GM23338 (cell line): ENCODE results near the gene SPHKAP. TPM values are rescaled to one million over a fixed set of nuclear protein-coding genes. Genes with fewer than 3 reads are reported as not detected.

Experiments
- ATAC-seq: fragments of 200-7000 bp; cut with Tn5 transposase; 3 replicates; pipeline ENCODE4 v1.9.1; 2020
- DNase-seq: peaks from one replicate; pipeline ENCODE4 v3.0.0-alpha.2; 2015; ENCODE audit warnings: low spot score
- H2AFZ ChIP-seq: fragments of 200-600 bp; sonication (generic); 2 replicates; pipeline ENCODE4 v1.8.0; 2016; ENCODE audit warnings: antibody characterized with exemption, mild to moderate bottlenecking, moderate library complexity
- H3F3A ChIP-seq: fragments of 200-600 bp; sonication (generic); replicated peaks from 2 replicates; pipeline ENCODE4 v1.8.0; 2017; ENCODE audit warnings: antibody characterized with exemption, mixed run types, low read depth
- H3K27ac ChIP-seq: fragments of 200-600 bp; sonication (generic); 2 replicates; pipeline ENCODE4 v1.6.1; 2016; ENCODE audit warnings: low read depth
- H3K27me3 ChIP-seq: fragments of 200-600 bp; sonication (generic); 2 replicates; pipeline ENCODE4 v1.8.0; 2016; ENCODE audit warnings: mild to moderate bottlenecking, mixed run types, moderate library complexity; ENCODE audit not compliant: insufficient read depth
- H3K36me3 ChIP-seq: fragments of 200-600 bp; sonication (generic); 2 replicates; pipeline ENCODE4 v1.8.0; 2016; ENCODE audit warnings: mild to moderate bottlenecking; ENCODE audit not compliant: insufficient read depth
- H3K4me1 ChIP-seq: fragments of 200-600 bp; sonication (generic); 2 replicates; pipeline ENCODE4 v1.8.0; 2016; ENCODE audit warnings: mild to moderate bottlenecking, moderate library complexity; ENCODE audit not compliant: insufficient read depth
- H3K4me2 ChIP-seq: fragments of 200-600 bp; sonication (generic); 2 replicates; pipeline ENCODE4 v1.7.1; 2017; ENCODE audit warnings: mixed run types
- H3K4me3 ChIP-seq: fragments of 200-600 bp; sonication (generic); 2 replicates; pipeline ENCODE4 v1.6.1; 2016; ENCODE audit warnings: mixed run types
- H3K79me2 ChIP-seq: fragments of 200-600 bp; sonication (generic); replicated peaks from 2 replicates; pipeline ENCODE4 v1.8.0; 2017; ENCODE audit warnings: mild to moderate bottlenecking; ENCODE audit not compliant: insufficient read depth
- H3K9me2 ChIP-seq: fragments of 200-600 bp; sonication (generic); 2 replicates; pipeline ENCODE4 v1.8.0; 2017; ENCODE audit not compliant: insufficient read depth
- H4K20me1 ChIP-seq: fragments of 200-600 bp; sonication (generic); replicated peaks from 2 replicates; pipeline ENCODE4 v1.8.0; 2017; ENCODE audit warnings: mild to moderate bottlenecking; ENCODE audit not compliant: insufficient read depth
- H3K27ac Mint-ChIP-seq: 2 replicates; pipeline ENCODE4 v1.8.0; 2020; ENCODE audit warnings: inconsistent platforms, mild to moderate bottlenecking, moderate library complexity, mixed read lengths
- H3K27me3 Mint-ChIP-seq: 3 replicates; pipeline ENCODE4 v1.8.0; 2022; ENCODE audit warnings: low read depth, mild to moderate bottlenecking, moderate library complexity, mixed read lengths, inconsistent platforms; ENCODE audit not compliant: insufficient read depth, poor library complexity
- H3K36me3 Mint-ChIP-seq: 3 replicates; pipeline ENCODE4 v1.8.0; 2021; ENCODE audit warnings: low read depth, mild to moderate bottlenecking, inconsistent platforms, moderate library complexity, mixed read lengths
- H3K4me1 Mint-ChIP-seq: 3 replicates; pipeline ENCODE4 v1.8.0; 2020; ENCODE audit warnings: mild to moderate bottlenecking, inconsistent platforms, mixed read lengths
- H3K4me3 Mint-ChIP-seq: 3 replicates; pipeline ENCODE4 v1.8.0; 2021; ENCODE audit warnings: moderate library complexity, mild to moderate bottlenecking, inconsistent platforms, mixed read lengths
- H3K9me3 Mint-ChIP-seq: 3 replicates; pipeline ENCODE4 v1.8.0; 2020; ENCODE audit warnings: moderate library complexity, mild to moderate bottlenecking, inconsistent platforms, mixed read lengths
- CTCF ChIP-seq, 2 experiments: fragments of 200-600 bp in 1 of 2; sonication (generic) in 1 of 2; conservative IDR thresholded peaks; 2 replicates each; pipeline versions ENCODE4 v1.5.1 to v1.6.1; 2016 to 2017; ENCODE audit warnings: antibody characterized with exemption in 2 of 2, low read depth in 2 of 2, mild to moderate bottlenecking in 2 of 2, moderate library complexity in 1 of 2
- JUNB ChIP-seq: IDR thresholded peaks from one replicate; pipeline ENCODE4 v1.6.1; 2016; ENCODE audit warnings: antibody characterized with exemption; ENCODE audit not compliant: unreplicated experiment
- NANOG ChIP-seq: IDR thresholded peaks from 2 replicates; pipeline ENCODE4 v1.6.1; 2016; ENCODE audit warnings: antibody characterized with exemption, borderline replicate concordance
- STAT1 ChIP-seq: IDR thresholded peaks from one replicate; pipeline ENCODE4 v1.6.1; 2016; ENCODE audit warnings: antibody characterized with exemption; ENCODE audit not compliant: unreplicated experiment
- ZNF114 ChIP-seq: fragments of 250-450 bp; sonication (Bioruptor Pico); IDR thresholded peaks from 2 replicates; pipeline ENCODE4 v1.5.0; 2020; ENCODE audit warnings: mild to moderate bottlenecking, moderate library complexity
- ZNF331 ChIP-seq: fragments of 250-450 bp; sonication (Bioruptor Pico); IDR thresholded peaks from 2 replicates; pipeline ENCODE4 v1.5.0; 2020; ENCODE audit warnings: low read depth, mild to moderate bottlenecking, moderate library complexity
- ZNF462 ChIP-seq: fragments of 250-450 bp; sonication (Bioruptor Pico); IDR thresholded peaks from 2 replicates; pipeline ENCODE4 v1.5.0; 2020; ENCODE audit warnings: mild to moderate bottlenecking, moderate library complexity
- polyA plus RNA-seq: library from polyadenylated mRNA; unstranded; fragments of >200 nt; fragmentation: Nextera tagmentation; extraction: Ambion mirVana; gene quantifications from 2 replicates; pipeline ENCODE4 v1.2.1, GENCODE V29; 2016
- total RNA-seq: library from RNA; depleted of rRNA; stranded (reverse); fragments of >200 nt; shearing (Covaris generic); gene quantifications from 2 replicates; pipeline ENCODE4 v1.2.3, GENCODE V29; 2014
- TF ChIP-seq, protein P1 (sequence below): IDR thresholded peaks from 2 replicates; pipeline ENCODE4 v1.6.1; 2016; ENCODE audit warnings: antibody characterized with exemption
- TF ChIP-seq, protein P2 (sequence below): IDR thresholded peaks from one replicate; pipeline ENCODE4 v1.6.1; 2018; ENCODE audit warnings: antibody characterized with exemption; ENCODE audit not compliant: unreplicated experiment

SPHKAP gene
- total and polyA plus RNA-seq, 2 experiments from 2014 or later = 0.10 TPM; not detected in 1

- Histone ChIP-seq H3K27ac (no peak overlapping the region), H3F3A (no peaks in the 10 kb centered on the region), H3K4me2 (no peak overlapping the region), H3K36me3 (no peaks in the 10 kb centered on the region), H3K4me1 (peaks cover 3% of the 10 kb centered on the region; the same call in 1 of the 2 replicates), H3K4me3 (no peak overlapping the region), H2AFZ (no peak overlapping the region), H4K20me1 (no peaks in the 10 kb centered on the region), H3K79me2 (no peaks in the 10 kb centered on the region), H3K27me3 (no peaks in the 10 kb centered on the region), H3K9me2 (peaks cover 2% of the 10 kb centered on the region; the same call in 1 of the 2 replicates)
- no peak for ATAC-seq
- TF ChIP-seq ZNF114 (CRISPR knock-in tag) = no peak
- TF ChIP-seq NANOG = no peak
- peaks cover 17% of the 10 kb centered on the region for H3K4me1 Mint-ChIP-seq
- no peak for DNase-seq
- H3K4me3 Mint-ChIP-seq = no peak overlapping the region
- H3K27me3 Mint-ChIP-seq = peaks cover 5% of the 10 kb centered on the region
- H3K36me3 Mint-ChIP-seq = no peaks in the 10 kb centered on the region; the same call in 2 of the 3 replicates
- peaks cover 8% of the 10 kb centered on the region; the same call in 2 of the 3 replicates for H3K9me3 Mint-ChIP-seq
- H3K27ac Mint-ChIP-seq = no peak overlapping the region
Measured at GRCh38 chr2:228018311-228018710, 163.2 kb downstream of the SPHKAP start.

DNA sequence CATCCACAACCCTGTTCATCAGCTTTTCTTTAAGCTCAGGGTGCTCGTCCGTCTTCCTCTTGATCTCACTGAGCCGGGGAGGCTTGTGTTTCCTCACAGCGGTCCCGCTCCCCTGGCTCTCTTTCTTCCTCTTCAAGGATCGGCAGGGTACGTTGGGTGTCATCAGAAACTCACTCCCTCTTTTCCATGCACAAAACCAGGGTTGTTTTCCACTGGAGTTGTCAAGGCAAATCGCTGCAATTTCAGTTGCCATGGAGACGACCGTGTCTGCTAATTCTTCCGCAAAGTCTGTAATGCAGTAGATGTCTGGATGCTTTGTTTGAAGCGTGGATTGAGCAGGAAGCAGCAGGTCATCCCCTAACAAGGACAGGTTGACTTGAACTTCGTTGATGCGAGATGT, 163.7 kb downstream of the SPHKAP start:
- Histone ChIP-seq H3K79me2 (no peaks in the 10 kb centered on the region), H3K4me3 (no peak overlapping the region), H3K27ac (no peak overlapping the region), H2AFZ (no peak overlapping the region), H3K4me1 (peaks cover 3% of the 10 kb centered on the region; the same call in 1 of the 2 replicates), H3F3A (no peaks in the 10 kb centered on the region), H3K27me3 (no peaks in the 10 kb centered on the region), H3K36me3 (no peaks in the 10 kb centered on the region), H3K9me2 (peaks cover 2% of the 10 kb centered on the region; the same call in 1 of the 2 replicates), H3K4me2 (no peak overlapping the region), H4K20me1 (no peaks in the 10 kb centered on the region)
- Mint-ChIP-seq H3K27me3 (peaks cover 5% of the 10 kb centered on the region), H3K4me3 (no peak overlapping the region), H3K4me1 (peaks cover 17% of the 10 kb centered on the region), H3K36me3 (no peaks in the 10 kb centered on the region; the same call in 2 of the 3 replicates), H3K9me3 (peaks cover 8% of the 10 kb centered on the region; the same call in 2 of the 3 replicates), H3K27ac (no peak overlapping the region)
- DNase-seq (no peak), ATAC-seq (no peak)
- TF ChIP-seq NANOG (no peak), STAT1 (no peak), CTCF (conservative IDR thresholded peaks at IDR 0.05; ENCODE audit: low read depth in 2 of 2) (no peak), JUNB (no peak), ZNF462 (CRISPR knock-in tag) (no peak), ZNF331 (CRISPR knock-in tag) (no peak), ZNF114 (CRISPR knock-in tag) (no peak)
- TF ChIP-seq, protein P1, sequence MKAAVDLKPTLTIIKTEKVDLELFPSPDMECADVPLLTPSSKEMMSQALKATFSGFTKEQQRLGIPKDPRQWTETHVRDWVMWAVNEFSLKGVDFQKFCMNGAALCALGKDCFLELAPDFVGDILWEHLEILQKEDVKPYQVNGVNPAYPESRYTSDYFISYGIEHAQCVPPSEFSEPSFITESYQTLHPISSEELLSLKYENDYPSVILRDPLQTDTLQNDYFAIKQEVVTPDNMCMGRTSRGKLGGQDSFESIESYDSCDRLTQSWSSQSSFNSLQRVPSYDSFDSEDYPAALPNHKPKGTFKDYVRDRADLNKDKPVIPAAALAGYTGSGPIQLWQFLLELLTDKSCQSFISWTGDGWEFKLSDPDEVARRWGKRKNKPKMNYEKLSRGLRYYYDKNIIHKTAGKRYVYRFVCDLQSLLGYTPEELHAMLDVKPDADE = no peak
- TF ChIP-seq, protein P2, sequence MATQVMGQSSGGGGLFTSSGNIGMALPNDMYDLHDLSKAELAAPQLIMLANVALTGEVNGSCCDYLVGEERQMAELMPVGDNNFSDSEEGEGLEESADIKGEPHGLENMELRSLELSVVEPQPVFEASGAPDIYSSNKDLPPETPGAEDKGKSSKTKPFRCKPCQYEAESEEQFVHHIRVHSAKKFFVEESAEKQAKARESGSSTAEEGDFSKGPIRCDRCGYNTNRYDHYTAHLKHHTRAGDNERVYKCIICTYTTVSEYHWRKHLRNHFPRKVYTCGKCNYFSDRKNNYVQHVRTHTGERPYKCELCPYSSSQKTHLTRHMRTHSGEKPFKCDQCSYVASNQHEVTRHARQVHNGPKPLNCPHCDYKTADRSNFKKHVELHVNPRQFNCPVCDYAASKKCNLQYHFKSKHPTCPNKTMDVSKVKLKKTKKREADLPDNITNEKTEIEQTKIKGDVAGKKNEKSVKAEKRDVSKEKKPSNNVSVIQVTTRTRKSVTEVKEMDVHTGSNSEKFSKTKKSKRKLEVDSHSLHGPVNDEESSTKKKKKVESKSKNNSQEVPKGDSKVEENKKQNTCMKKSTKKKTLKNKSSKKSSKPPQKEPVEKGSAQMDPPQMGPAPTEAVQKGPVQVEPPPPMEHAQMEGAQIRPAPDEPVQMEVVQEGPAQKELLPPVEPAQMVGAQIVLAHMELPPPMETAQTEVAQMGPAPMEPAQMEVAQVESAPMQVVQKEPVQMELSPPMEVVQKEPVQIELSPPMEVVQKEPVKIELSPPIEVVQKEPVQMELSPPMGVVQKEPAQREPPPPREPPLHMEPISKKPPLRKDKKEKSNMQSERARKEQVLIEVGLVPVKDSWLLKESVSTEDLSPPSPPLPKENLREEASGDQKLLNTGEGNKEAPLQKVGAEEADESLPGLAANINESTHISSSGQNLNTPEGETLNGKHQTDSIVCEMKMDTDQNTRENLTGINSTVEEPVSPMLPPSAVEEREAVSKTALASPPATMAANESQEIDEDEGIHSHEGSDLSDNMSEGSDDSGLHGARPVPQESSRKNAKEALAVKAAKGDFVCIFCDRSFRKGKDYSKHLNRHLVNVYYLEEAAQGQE = no peak
